Smooth muscle cell (in vitro differentiated cells): Measurements from ENCODE around the gene NOPCHAP1. TPM values are rescaled to one million over a fixed set of nuclear protein-coding genes. Genes with fewer than 3 reads are reported as not detected.

Source experiments
- DNase-seq: peaks from one replicate; lab custom pipeline; 2025; ENCODE audit not compliant: unreplicated experiment; lab: John Stamatoyannopoulos, UW
- H2AFZ ChIP-seq: fragments of 200-600 bp; sonication (generic); 2 replicates; pipeline ENCODE4 v1.6.0; 2016; ENCODE audit warnings: antibody characterized with exemption, low read depth, mild to moderate bottlenecking
- H3F3A ChIP-seq: fragments of 200-600 bp; sonication (generic); 2 replicates; pipeline ENCODE4 v1.6.0; 2017; ENCODE audit warnings: antibody characterized with exemption, low read depth
- H3K27ac ChIP-seq: fragments of 200-600 bp; sonication (generic); 2 replicates; pipeline ENCODE4 v1.5.1; 2016; ENCODE audit warnings: low read depth, mild to moderate bottlenecking
- H3K27me3 ChIP-seq: fragments of 200-600 bp; sonication (generic); 2 replicates; pipeline ENCODE4 v1.6.1; 2016; ENCODE audit warnings: low read depth, mild to moderate bottlenecking
- H3K36me3 ChIP-seq: fragments of 200-600 bp; sonication (generic); 2 replicates; pipeline ENCODE4 v1.5.1; 2016; ENCODE audit warnings: low read depth
- H3K4me1 ChIP-seq: fragments of 200-600 bp; sonication (generic); 2 replicates; pipeline ENCODE4 v1.5.1; 2016; ENCODE audit warnings: low read depth
- H3K4me2 ChIP-seq: fragments of 200-600 bp; sonication (generic); 2 replicates; pipeline ENCODE4 v1.6.0; 2016; ENCODE audit warnings: mild to moderate bottlenecking
- H3K4me3 ChIP-seq: fragments of 200-600 bp; sonication (generic); 2 replicates; pipeline ENCODE4 v1.5.1; 2016; ENCODE audit warnings: mild to moderate bottlenecking
- H3K79me2 ChIP-seq: fragments of 200-600 bp; sonication (generic); 2 replicates; pipeline ENCODE4 v1.6.0; 2016; ENCODE audit warnings: low read depth, mild to moderate bottlenecking
- H3K9ac ChIP-seq: fragments of 200-600 bp; sonication (generic); 2 replicates; pipeline ENCODE4 v1.6.0; 2016; ENCODE audit warnings: low read depth
- H3K9me3 ChIP-seq: fragments of 200-600 bp; sonication (generic); replicated peaks from 2 replicates; pipeline ENCODE4 v1.5.1; 2016; ENCODE audit warnings: low read depth
- H4K20me1 ChIP-seq: fragments of 200-600 bp; sonication (generic); 2 replicates; pipeline ENCODE4 v1.6.0; 2016; ENCODE audit warnings: low read depth
- CTCF ChIP-seq: fragments of 200-600 bp; sonication (generic); IDR thresholded peaks from 2 replicates; pipeline ENCODE4 v1.5.1; 2017; ENCODE audit warnings: borderline replicate concordance, mild to moderate bottlenecking, antibody characterized with exemption; ENCODE audit not compliant: insufficient read depth, poor library complexity, severe bottlenecking
- WGBS: methylation state at CpG from one replicate; pipeline ENCODE4 v1.1.7; 2016; ENCODE audit warnings: low lambda C conversion rate; 5-methylcytosine and 5-hydroxymethylcytosine counted together
- polyA plus RNA-seq: library from polyadenylated mRNA; unstranded; fragments of >200 nt; fragmentation: Nextera tagmentation; extraction: Ambion mirVana; gene quantifications from 2 replicates; pipeline ENCODE4 v1.2.1, GENCODE V29; 2016
- total RNA-seq: library from RNA; depleted of rRNA; stranded (reverse); fragments of >200 nt; gene quantifications from 2 replicates; pipeline ENCODE4 v1.2.3, GENCODE V29; 2014

Gene NOPCHAP1
- total and polyA plus RNA-seq, 2 experiments from 2014 or later = 8.1 to 17.4 TPM

GRCh38 chr12:104951759-104952509 is 34.2 kb upstream of the NOPCHAP1 start:
- no peak for DNase-seq
- no peaks in the 10 kb centered on the region for H3K4me1 ChIP-seq
- no peak overlapping the region for H3K4me3 ChIP-seq
- no peak overlapping the region for H3K4me2 ChIP-seq
- H3F3A ChIP-seq = no peaks in the 10 kb centered on the region
- H3K27me3 ChIP-seq = peaks cover 8% of the 10 kb centered on the region
- H3K79me2 ChIP-seq = no peaks in the 10 kb centered on the region
- H4K20me1 ChIP-seq = no peaks in the 10 kb centered on the region
- no peak for TF ChIP-seq CTCF
- H3K9ac ChIP-seq = no peak overlapping the region
- 91% methylated on average over 5 of the region's 5 CpGs for WGBS
- H2AFZ ChIP-seq = no peak overlapping the region
- H3K27ac ChIP-seq = no peak overlapping the region
- H3K9me3 ChIP-seq = no peaks in the 10 kb centered on the region
- H3K36me3 ChIP-seq = no peaks in the 10 kb centered on the region

- H3K27me3 ChIP-seq = peaks cover 8% of the 10 kb centered on the region
- no peak overlapping the region for H3K9ac ChIP-seq
- H3K9me3 ChIP-seq = no peaks in the 10 kb centered on the region
- H3K36me3 ChIP-seq = no peaks in the 10 kb centered on the region
- H3F3A ChIP-seq = no peaks in the 10 kb centered on the region
- no peak overlapping the region for H3K4me3 ChIP-seq
- no peak for DNase-seq
- no peak overlapping the region for H3K27ac ChIP-seq
- H3K79me2 ChIP-seq = no peaks in the 10 kb centered on the region
- H4K20me1 ChIP-seq = no peaks in the 10 kb centered on the region
- TF ChIP-seq CTCF = no peak
- H3K4me2 ChIP-seq = no peak overlapping the region
- no peaks in the 10 kb centered on the region for H3K4me1 ChIP-seq
- WGBS = 91% methylated on average over 3 of the region's 3 CpGs
- no peak overlapping the region for H2AFZ ChIP-seq
These were observed 33.3 kb upstream of the NOPCHAP1 start for GRCh38 chr12:104952816-104953215.

- no peaks in the 10 kb centered on the region for H4K20me1 ChIP-seq
- no peaks in the 10 kb centered on the region for H3F3A ChIP-seq
- peaks cover 8% of the 10 kb centered on the region for H3K27me3 ChIP-seq
- TF ChIP-seq CTCF = no peak
- H3K4me2 ChIP-seq = no peak overlapping the region
- H3K9me3 ChIP-seq = no peaks in the 10 kb centered on the region
- H3K4me3 ChIP-seq = no peak overlapping the region
- no peaks in the 10 kb centered on the region for H3K36me3 ChIP-seq
- H3K79me2 ChIP-seq = no peaks in the 10 kb centered on the region
- 82% methylated on average over 2 of the region's 2 CpGs for WGBS
- H3K9ac ChIP-seq = no peak overlapping the region
- H3K4me1 ChIP-seq = no peaks in the 10 kb centered on the region
- no peak overlapping the region for H2AFZ ChIP-seq
- no peak overlapping the region for H3K27ac ChIP-seq
- DNase-seq = no peak
These were observed 32.8 kb upstream of the NOPCHAP1 start for GRCh38 chr12:104953323-104953722.

- no peak overlapping the region for H3K4me3 ChIP-seq
- no peak for TF ChIP-seq CTCF
- H3K79me2 ChIP-seq = no peaks in the 10 kb centered on the region
- H3F3A ChIP-seq = peaks cover 6% of the 10 kb centered on the region
- H4K20me1 ChIP-seq = no peaks in the 10 kb centered on the region
- peaks cover 8% of the 10 kb centered on the region for H3K27me3 ChIP-seq
- H3K27ac ChIP-seq = no peak overlapping the region
- H3K4me2 ChIP-seq = no peak overlapping the region
- H3K9ac ChIP-seq = no peak overlapping the region
- H3K36me3 ChIP-seq = no peaks in the 10 kb centered on the region
- H2AFZ ChIP-seq = no peak overlapping the region
- H3K4me1 ChIP-seq = no peaks in the 10 kb centered on the region
- DNase-seq = no peak
- H3K9me3 ChIP-seq = no peaks in the 10 kb centered on the region
- 96% methylated on average over 2 of the region's 2 CpGs for WGBS
These were observed 30.4 kb upstream of the NOPCHAP1 start for GRCh38 chr12:104955703-104956102.
